ENCODE data around the gene ZYX.

- TF ChIP-seq, protein P1, sequence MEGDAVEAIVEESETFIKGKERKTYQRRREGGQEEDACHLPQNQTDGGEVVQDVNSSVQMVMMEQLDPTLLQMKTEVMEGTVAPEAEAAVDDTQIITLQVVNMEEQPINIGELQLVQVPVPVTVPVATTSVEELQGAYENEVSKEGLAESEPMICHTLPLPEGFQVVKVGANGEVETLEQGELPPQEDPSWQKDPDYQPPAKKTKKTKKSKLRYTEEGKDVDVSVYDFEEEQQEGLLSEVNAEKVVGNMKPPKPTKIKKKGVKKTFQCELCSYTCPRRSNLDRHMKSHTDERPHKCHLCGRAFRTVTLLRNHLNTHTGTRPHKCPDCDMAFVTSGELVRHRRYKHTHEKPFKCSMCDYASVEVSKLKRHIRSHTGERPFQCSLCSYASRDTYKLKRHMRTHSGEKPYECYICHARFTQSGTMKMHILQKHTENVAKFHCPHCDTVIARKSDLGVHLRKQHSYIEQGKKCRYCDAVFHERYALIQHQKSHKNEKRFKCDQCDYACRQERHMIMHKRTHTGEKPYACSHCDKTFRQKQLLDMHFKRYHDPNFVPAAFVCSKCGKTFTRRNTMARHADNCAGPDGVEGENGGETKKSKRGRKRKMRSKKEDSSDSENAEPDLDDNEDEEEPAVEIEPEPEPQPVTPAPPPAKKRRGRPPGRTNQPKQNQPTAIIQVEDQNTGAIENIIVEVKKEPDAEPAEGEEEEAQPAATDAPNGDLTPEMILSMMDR (IDR thresholded peaks at IDR 0.05), result no peak
- no peak for TF ChIP-seq EZH2 (IDR thresholded peaks at IDR 0.05; ENCODE audit: borderline replicate concordance, insufficient read depth, low read depth, low read length, poor library complexity, severe bottlenecking)
Observed at GRCh38 chr7:143439866-143440265, 58.7 kb downstream of the ZYX start.
